H1 (cell line): ENCODE measurements around the gene BLOC1S3. TPM values are rescaled to one million over a fixed set of nuclear protein-coding genes. Genes with fewer than 3 reads are reported as not detected.

Experiments used
- CTCF ChIA-PET: fragments of 300-600 bp; sonication (Branson Sonifier 250); formaldehyde crosslinking; loops from one replicate; lab custom pipeline; 2021; ENCODE audit not compliant: partially characterized antibody; lab: Charles Lee
- POLR2A ChIA-PET: fragments of 300-600 bp; sonication (Branson Sonifier 250); formaldehyde crosslinking; loops from one replicate; lab custom pipeline; 2021; ENCODE audit warnings: inconsistent platforms; ENCODE audit not compliant: partially characterized antibody; lab: Charles Lee
- DNase-seq, 2 experiments: peaks; one replicate each; pipeline versions ENCODE4 v3.0.0 to v3.0.0-alpha.2; 2010 to 2022; ENCODE audit warnings: low spot score in 2 of 2, low read depth in 1 of 2, mixed read lengths in 1 of 2
- FAIRE-seq: peaks from 2 replicates; lab custom pipeline; 2011; peaks lifted over from hg19 to GRCh38; lab: Jason Lieb, UNC
- H2AFZ ChIP-seq: 2 replicates; pipeline ENCODE4 v1.8.1; 2012; ENCODE audit warnings: low read length, inconsistent platforms
- H2AK5ac ChIP-seq: 2 replicates; pipeline ENCODE4 v1.6.1; 2013; ENCODE audit warnings: low read depth, low read length
- H2BK120ac ChIP-seq: replicated peaks from 2 replicates; pipeline ENCODE3; 2013; ENCODE audit warnings: low read depth, low read length, inconsistent platforms
- H2BK12ac ChIP-seq: 2 replicates; pipeline ENCODE4 v1.6.1; 2013; ENCODE audit warnings: low read depth, low read length
- H2BK15ac ChIP-seq: 2 replicates; pipeline ENCODE4 v1.6.1; 2013; ENCODE audit warnings: low read length
- H2BK20ac ChIP-seq: 2 replicates; pipeline ENCODE4 v1.6.1; 2013; ENCODE audit warnings: low read length
- H2BK5ac ChIP-seq: 2 replicates; pipeline ENCODE4 v1.6.1; 2013; ENCODE audit warnings: low read depth, low read length
- H3K14ac ChIP-seq: 2 replicates; pipeline ENCODE4 v1.6.1; 2013; ENCODE audit warnings: inconsistent platforms; ENCODE audit not compliant: insufficient read length
- H3K18ac ChIP-seq: 2 replicates; pipeline ENCODE4 v1.6.1; 2013; ENCODE audit warnings: low read length; ENCODE audit errors: extremely low read depth
- H3K23ac ChIP-seq: 2 replicates; pipeline ENCODE4 v1.6.1; 2013; ENCODE audit warnings: inconsistent platforms; ENCODE audit not compliant: insufficient read length
- H3K23me2 ChIP-seq: 2 replicates; pipeline ENCODE4 v1.6.1; 2013; ENCODE audit warnings: low read depth, low read length
- H3K27ac ChIP-seq: 2 replicates; pipeline ENCODE4 v1.6.1; 2011; ENCODE audit warnings: low read depth, low read length, inconsistent platforms
- H3K27me3 ChIP-seq, 4 experiments: replicated peaks in 1 of 4; 1 replicate in 1 of 4; 2 replicates in 3 of 4; pipeline versions ENCODE4 v1.6.1 to v1.8.1; 2011 to 2013; ENCODE audit warnings: low read length in 3 of 4, mild to moderate bottlenecking in 3 of 4, inconsistent platforms in 2 of 4, mixed read lengths in 2 of 4, moderate library complexity in 1 of 4; ENCODE audit not compliant: control insufficient read depth in 3 of 4, insufficient read depth in 3 of 4; ENCODE audit errors: extremely low read depth in 1 of 4
- H3K36me3 ChIP-seq, 4 experiments: 2 replicates each; pipeline versions ENCODE4 v1.6.1 to v1.8.1; 2011 to 2013; ENCODE audit warnings: mild to moderate bottlenecking in 4 of 4, low read length in 3 of 4, moderate library complexity in 2 of 4, control low read depth in 1 of 4, inconsistent platforms in 1 of 4; ENCODE audit not compliant: insufficient read depth in 4 of 4, control insufficient read depth in 2 of 4
- H3K4ac ChIP-seq: replicated peaks from 2 replicates; pipeline ENCODE3; 2013; ENCODE audit warnings: low read length, low read depth, mixed read lengths, inconsistent platforms; ENCODE audit not compliant: insufficient read length
- H3K4me1 ChIP-seq, 4 experiments: replicated peaks in 1 of 4; 1 replicate in 1 of 4; 2 replicates in 3 of 4; pipeline versions ENCODE4 v1.6.1 to v1.8.1; 2011 to 2013; ENCODE audit warnings: low read length in 3 of 4, inconsistent platforms in 2 of 4, mixed read lengths in 1 of 4; ENCODE audit not compliant: insufficient read depth in 4 of 4, control insufficient read depth in 3 of 4
- H3K4me2 ChIP-seq, 2 experiments: 2 replicates each; pipeline versions ENCODE4 v1.6.1 to v1.8.1; 2011 to 2013; ENCODE audit warnings: low read depth in 2 of 2, low read length in 2 of 2, control low read depth in 1 of 2, inconsistent platforms in 1 of 2, mild to moderate bottlenecking in 1 of 2; ENCODE audit not compliant: insufficient read depth in 1 of 2
- H3K4me3 ChIP-seq, 4 experiments: fragments of 200-600, 300-600 bp in 1 of 4; sonication (generic), shearing (Covaris generic), sonication (Bioruptor Twin) in 1 of 4; 2 replicates each; pipeline versions ENCODE4 v1.5.1 to v1.8.1; 2011 to 2016; ENCODE audit warnings: low read length in 4 of 4, low read depth in 3 of 4, control low read depth in 2 of 4, inconsistent platforms in 2 of 4, mild to moderate bottlenecking in 2 of 4, mixed read lengths in 1 of 4, moderate library complexity in 1 of 4; ENCODE audit not compliant: insufficient read depth in 2 of 4; ENCODE audit errors: extremely low read depth in 1 of 4
- H3K56ac ChIP-seq: replicated peaks from 2 replicates; pipeline ENCODE3; 2013; ENCODE audit warnings: low read depth, mild to moderate bottlenecking, mixed read lengths, low read length, inconsistent platforms; ENCODE audit not compliant: insufficient read length
- H3K79me1 ChIP-seq: 2 replicates; pipeline ENCODE4 v1.6.1; 2013; ENCODE audit warnings: low read depth, low read length, control low read depth
- H3K79me2 ChIP-seq, 2 experiments: 2 replicates each; pipeline versions ENCODE4 v1.6.1 to v1.8.1; 2012 to 2013; ENCODE audit warnings: low read length in 2 of 2, mild to moderate bottlenecking in 2 of 2, inconsistent platforms in 1 of 2; ENCODE audit not compliant: insufficient read depth in 2 of 2, control insufficient read depth in 1 of 2
- H3K9ac ChIP-seq, 4 experiments: replicated peaks in 1 of 4; 1 replicate in 1 of 4; 2 replicates in 3 of 4; pipeline versions ENCODE4 v1.6.1 to v1.8.1; 2011 to 2013; ENCODE audit warnings: low read depth in 3 of 4, low read length in 3 of 4, control low read depth in 2 of 4, mild to moderate bottlenecking in 2 of 4, moderate library complexity in 2 of 4, inconsistent platforms in 1 of 4; ENCODE audit errors: extremely low read depth in 1 of 4
- H3K9me3 ChIP-seq, 2 experiments: 2 replicates each; pipeline versions ENCODE4 v1.6.1 to v1.8.1; 2012 to 2013; ENCODE audit warnings: mild to moderate bottlenecking in 2 of 2, moderate library complexity in 2 of 2, control low read depth in 1 of 2, inconsistent platforms in 1 of 2, low read depth in 1 of 2, low read length in 1 of 2, mixed read lengths in 1 of 2; ENCODE audit not compliant: insufficient read depth in 2 of 2
- H4K20me1 ChIP-seq, 2 experiments: replicated peaks in 1 of 2; 2 replicates each; pipeline versions ENCODE3 to v1.8.1; 2011 to 2013; ENCODE audit warnings: inconsistent platforms in 2 of 2, low read length in 2 of 2, mild to moderate bottlenecking in 1 of 2; ENCODE audit not compliant: insufficient read depth in 2 of 2, control insufficient read depth in 1 of 2
- H4K5ac ChIP-seq: 2 replicates; pipeline ENCODE4 v1.6.1; 2013; ENCODE audit warnings: low read length, low read depth, mixed read lengths, inconsistent platforms; ENCODE audit not compliant: insufficient read length
- H4K8ac ChIP-seq: 2 replicates; pipeline ENCODE4 v1.8.0; 2013; ENCODE audit warnings: mild to moderate bottlenecking, moderate library complexity, low read length, inconsistent platforms; ENCODE audit not compliant: insufficient read depth; ENCODE audit errors: extremely low read depth
- H4K91ac ChIP-seq: replicated peaks from 2 replicates; pipeline ENCODE3; 2013; ENCODE audit warnings: low read length, mixed read lengths, inconsistent platforms; ENCODE audit not compliant: insufficient read length
- BACH1 ChIP-seq: IDR thresholded peaks from 2 replicates; pipeline ENCODE4 v1.6.1; 2012; ENCODE audit warnings: low read length, improper control_type of control experiment
- CREB1 ChIP-seq: IDR thresholded peaks from 2 replicates; pipeline ENCODE4 v1.6.1; 2012; ENCODE audit warnings: inconsistent platforms
- NANOG ChIP-seq: IDR thresholded peaks from 2 replicates; pipeline ENCODE4 v1.6.1; 2011; ENCODE audit warnings: low read length, low read depth, mild to moderate bottlenecking, inconsistent platforms; ENCODE audit not compliant: insufficient read depth, poor library complexity, severe bottlenecking
- RBBP5 ChIP-seq: IDR thresholded peaks from 2 replicates; pipeline ENCODE4 v1.7.1; 2012; ENCODE audit warnings: low read depth, mild to moderate bottlenecking, inconsistent platforms, low read length, moderate library complexity, borderline replicate concordance
- RFX5 ChIP-seq: IDR thresholded peaks from 2 replicates; pipeline ENCODE4 v1.6.1; 2011; ENCODE audit warnings: low read depth, low read length, improper control_type of control experiment, borderline replicate concordance
- USF2 ChIP-seq: IDR thresholded peaks from 2 replicates; pipeline ENCODE4 v1.6.1; 2011; ENCODE audit warnings: low read length, improper control_type of control experiment
- WGBS, 2 experiments: shearing (Covaris generic) in 1 of 2; methylation state at CpG; one replicate each; pipeline versions ENCODE4 v1.1.6 to v1.1.7; 2013 to 2015; ENCODE audit warnings: low lambda C conversion rate in 2 of 2, mixed read lengths in 2 of 2, inconsistent platforms in 1 of 2, low coverage in 1 of 2, missing lambda C conversion rate in 1 of 2; ENCODE audit not compliant: insufficient replicate concordance in 2 of 2, insufficient coverage in 1 of 2, insufficient read length in 1 of 2; ENCODE audit errors: extremely low coverage in 1 of 2, missing lambda C conversion rate in 1 of 2; 5-methylcytosine and 5-hydroxymethylcytosine counted together
- polyA plus RNA-seq, 7 experiments: library from polyadenylated mRNA; depleted of rRNA in 3 of 7; stranded (reverse) in 5 of 7; unstranded in 2 of 7; fragments of >200 nt in 5 of 7; fragments of 200-250 nt in 2 of 7; gene quantifications; 1 replicate in 5 of 7; 2 replicates in 1 of 7; 4 replicates in 1 of 7; pipeline versions ENCODE4 v1.2.1 to v1.2.3, GENCODE V29; 2011 to 2013; ENCODE audit warnings: missing spikeins in 2 of 7, mixed read lengths in 2 of 7
- total RNA-seq: library from RNA; stranded (reverse); fragmentation: NEBNext Ultra II Directional; extraction: Animal tissue kit (Norgen Biotek cat#: 25700); gene quantifications from 2 replicates; pipeline ENCODE4 v1.2.1, GENCODE V29; 2021

The BLOC1S3 gene
- total and polyA plus RNA-seq, 2 of the 8 experiments (the other 6 are each of a cell fraction or from before 2014, with no cell fraction given), result 6.0 to 6.1 TPM

DNA sequence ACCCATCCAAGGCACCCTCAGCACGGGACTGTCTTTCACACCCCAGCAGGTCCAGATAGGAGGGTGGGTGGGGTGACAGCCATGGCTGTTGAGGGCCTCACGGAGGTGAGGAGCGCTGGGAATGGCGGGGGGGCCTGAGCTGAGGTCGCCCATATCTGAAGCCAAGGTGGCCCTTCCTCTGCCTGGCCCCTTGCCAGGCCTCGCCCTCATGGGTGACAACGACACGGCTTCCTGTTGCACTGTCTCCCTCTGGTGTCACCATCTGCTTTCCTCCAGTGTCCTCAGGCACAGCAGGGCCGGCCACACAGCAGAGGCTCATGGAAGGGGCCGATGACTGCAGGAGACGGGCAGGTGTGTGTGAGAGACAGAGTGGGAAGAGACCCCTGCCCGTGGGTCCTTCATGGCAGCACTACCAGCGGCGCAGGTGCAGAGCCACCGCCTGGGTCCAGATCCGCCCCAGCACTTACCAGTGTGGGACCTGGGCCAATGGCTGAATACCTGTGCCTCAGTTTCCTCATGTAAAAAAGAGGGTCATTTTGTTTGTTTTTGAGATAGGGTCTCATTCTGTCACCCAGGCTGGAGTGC, 9.7 kb upstream of the BLOC1S3 start:
- Histone ChIP-seq H3K79me2 (no peaks in the 10 kb centered on the region), H2AK5ac (no peak overlapping the region), H3K18ac (no peak overlapping the region), H2BK120ac (no peak overlapping the region), H2AFZ (no peak overlapping the region), H3K4me2 (no peak overlapping the region), H3K23me2 (no peaks in the 10 kb centered on the region), H4K20me1 (peaks cover 0 to 13% of the 10 kb centered on the region in 2 experiments), H3K27ac (no peak overlapping the region), H3K56ac (no peak overlapping the region), H3K4ac (no peak overlapping the region), H2BK5ac (no peak overlapping the region), H3K4me3 (no peak overlapping the region), H2BK12ac (no peak overlapping the region), H3K79me1 (no peaks in the 10 kb centered on the region; the same call in none of the 2 replicates), H3K9me3 (no peaks in the 10 kb centered on the region), H2BK20ac (no peak overlapping the region), H3K36me3 (no peaks in the 10 kb centered on the region), H3K14ac (no peak overlapping the region), H4K5ac (no peak overlapping the region), H3K27me3 (no peaks in the 10 kb centered on the region), H4K91ac (no peak overlapping the region), H3K4me1 (peaks cover 0 to 5% (median 2%) of the 10 kb centered on the region in 4 experiments; a peak in 4 of 7 replicates), H3K9ac (no peak overlapping the region), H4K8ac (peak overlapping the region; percentile 57; the same call in 1 of the 2 replicates), H2BK15ac (no peak overlapping the region), H3K23ac (no peak overlapping the region)
- whole genome bisulfite sequencing, 2 experiments, result 95% methylated on average over 14 of the region's 16 CpGs; no CpG with 5 or more reads in 1 of the 2 experiments
- CTCF ChIA-PET, result interaction anchor here (1.6 kb wide), 1 partner anchor 16 kb away, joined by 5 read pairs; no protein-coding TSS in a partner anchor
- TF ChIP-seq USF2 (no peak), BACH1 (no peak), NANOG (no peak), RFX5 (no peak), CREB1 (no peak), RBBP5 (no peak)
- POLR2A ChIA-PET, result interaction anchor here (1.1 to 3.6 kb wide), 3 partner anchors 9 to 77 kb away, joined by 3 to 14 read pairs (median 4); partner anchors contain the start of gene NKPD1
- no peak for DNase-seq
- no peak for FAIRE-seq
